T-helper 9 cell (primary cell): ENCODE measurements around the gene NEIL3.
"Not testable (repeated sequence)": the region's sequence is repeated elsewhere in the genome, so short reads cannot be mapped to it uniquely, and the experiment has no call there.

Experiments
- DNase-seq: peaks from one replicate; pipeline ENCODE4 v3.0.0-alpha.2; 2020

NEIL3 gene

DNA sequence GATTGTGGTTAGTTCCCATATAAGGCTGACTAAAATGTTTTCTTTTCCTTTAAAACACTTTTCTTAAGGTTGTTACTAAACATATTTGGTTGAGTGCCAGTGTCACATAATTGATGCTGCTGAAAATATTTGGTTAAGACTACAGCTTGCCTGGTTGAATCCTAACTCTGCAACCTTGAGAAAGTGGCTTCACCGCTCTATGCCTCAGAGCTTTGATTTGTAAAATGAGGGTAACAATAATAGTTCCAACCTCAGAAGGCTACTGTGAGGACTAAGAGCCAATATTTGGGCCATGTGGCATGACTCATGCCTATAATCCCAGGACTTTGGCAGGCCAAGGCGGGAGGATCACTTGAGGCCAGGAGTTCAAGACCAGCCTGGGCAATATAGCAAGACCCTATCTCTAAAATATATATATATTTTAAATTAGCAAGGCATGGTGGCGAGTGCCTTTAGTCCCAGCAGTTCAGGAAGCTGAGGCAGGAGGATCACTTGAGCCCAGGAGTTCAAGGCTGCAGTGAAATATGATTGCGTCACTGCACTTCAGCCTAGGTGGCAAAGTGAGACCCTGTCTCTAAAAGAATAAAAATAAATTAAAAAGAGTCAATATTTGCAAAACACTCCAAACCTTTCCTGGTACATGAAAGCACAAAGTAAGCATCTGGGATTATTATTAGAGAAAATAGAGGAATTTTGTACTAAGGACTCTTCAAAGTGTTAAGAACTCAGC is 7.1 kb upstream of the NEIL3 start:
- no peak for DNase-seq

DNA sequence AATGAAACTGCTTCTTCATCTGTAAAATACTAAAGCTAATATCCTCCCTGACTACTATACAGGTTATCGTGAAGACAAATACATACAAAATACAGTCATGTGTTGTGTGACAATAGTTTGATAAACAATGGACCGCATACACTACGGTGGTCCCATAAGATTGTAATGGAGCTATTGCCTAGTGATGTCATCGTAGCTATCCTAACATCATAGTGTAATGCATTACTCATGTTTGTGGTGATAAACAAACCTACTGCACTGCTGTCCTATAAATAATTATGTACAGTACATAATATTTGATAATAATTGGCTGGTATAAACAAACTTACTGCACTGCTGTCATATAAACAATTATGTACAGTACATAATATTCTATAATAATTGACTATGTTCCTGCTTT is 5.6 kb upstream of the NEIL3 start:
- DNase-seq: no peak

DNA sequence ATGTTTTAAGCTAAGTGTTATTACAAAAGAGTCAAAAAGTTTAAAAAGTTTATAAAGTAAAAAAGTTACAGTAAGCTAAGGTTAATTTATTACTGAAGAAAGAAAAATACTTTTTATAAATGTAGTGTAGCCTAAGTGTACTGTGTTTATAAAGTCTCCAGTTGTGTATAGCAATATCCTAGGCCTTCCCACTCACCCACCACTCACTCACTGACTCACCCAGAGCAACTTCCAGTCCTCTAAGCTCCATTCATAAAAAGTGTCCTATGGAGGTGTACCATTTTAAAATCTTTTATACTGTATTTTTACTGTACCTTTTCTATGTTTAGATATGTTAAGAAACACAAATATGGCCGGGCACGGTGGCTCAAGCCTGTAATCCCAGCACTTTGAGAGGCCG is 4.8 kb upstream of the NEIL3 start:
- not testable (repeated sequence) for DNase-seq

DNA sequence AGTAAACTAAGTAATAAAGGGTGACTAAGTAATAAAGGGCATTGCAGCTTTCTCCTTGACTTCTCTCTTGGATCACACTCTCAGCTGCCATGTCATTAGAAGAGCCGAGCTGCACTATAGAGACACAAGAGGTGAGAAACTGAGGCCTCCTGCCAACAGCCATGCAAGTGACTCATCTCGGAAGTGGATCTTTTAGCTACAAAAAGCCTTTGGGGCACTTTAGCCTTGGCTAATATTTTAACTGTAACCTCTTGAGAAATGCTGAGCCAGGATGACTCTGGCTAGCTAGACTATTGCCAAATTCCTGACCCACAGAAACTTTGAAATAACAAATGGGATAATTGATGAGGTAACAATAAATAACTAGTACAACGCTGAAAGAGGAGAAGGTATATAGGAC is 1.5 kb upstream of the NEIL3 start:
- DNase-seq: no peak

DNA sequence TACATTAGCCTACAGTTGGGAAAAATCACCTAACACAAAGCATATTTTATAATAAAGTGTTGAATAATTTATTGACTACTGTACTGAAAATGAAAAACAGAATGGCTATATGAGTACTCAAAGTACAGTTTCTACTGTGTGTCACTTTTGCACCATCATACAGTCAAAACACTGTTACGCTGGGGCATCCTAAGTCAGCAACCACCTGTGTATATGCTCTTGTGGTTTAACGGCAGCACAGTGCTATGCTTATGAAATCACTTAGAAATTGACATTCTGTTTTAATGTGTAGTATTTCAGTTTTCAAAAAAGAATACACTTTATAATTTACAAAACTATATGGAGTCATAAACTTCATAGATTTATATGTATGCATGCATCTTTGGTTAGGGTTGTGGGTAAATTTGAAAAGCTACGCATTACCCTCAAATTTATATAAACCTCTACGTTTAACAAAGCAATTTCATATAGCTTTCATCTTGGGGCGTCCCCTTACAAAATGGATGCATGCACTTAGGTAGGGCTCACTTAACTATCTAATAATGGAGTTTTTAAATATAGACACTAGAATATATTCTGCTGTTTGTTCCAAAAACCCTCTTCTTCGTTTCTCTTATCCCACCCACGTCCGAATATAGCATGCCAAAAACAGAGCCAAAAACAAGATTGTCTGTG is 690 bp upstream of the NEIL3 start:
- DNase-seq: no peak

DNA sequence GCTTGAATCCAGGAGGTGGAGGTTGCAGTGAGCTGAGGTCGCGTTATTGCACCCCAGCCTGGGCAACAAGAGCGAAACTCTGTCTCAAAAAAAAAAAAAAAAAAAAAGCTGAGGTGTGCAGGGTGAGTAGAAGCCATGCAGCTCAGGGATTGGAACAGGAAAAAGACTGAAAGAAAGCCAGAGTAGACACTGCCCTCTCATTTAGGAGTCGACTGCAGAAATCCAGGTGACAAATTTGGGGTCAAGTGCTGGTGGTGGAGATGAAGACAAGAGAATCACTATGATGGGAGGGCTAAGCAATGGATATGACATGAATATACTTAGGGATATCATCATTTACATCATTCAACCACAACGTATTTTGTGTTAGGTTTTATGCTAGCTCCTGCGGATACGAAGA is 1.9 kb downstream of the NEIL3 start:
- no peak for DNase-seq

DNA sequence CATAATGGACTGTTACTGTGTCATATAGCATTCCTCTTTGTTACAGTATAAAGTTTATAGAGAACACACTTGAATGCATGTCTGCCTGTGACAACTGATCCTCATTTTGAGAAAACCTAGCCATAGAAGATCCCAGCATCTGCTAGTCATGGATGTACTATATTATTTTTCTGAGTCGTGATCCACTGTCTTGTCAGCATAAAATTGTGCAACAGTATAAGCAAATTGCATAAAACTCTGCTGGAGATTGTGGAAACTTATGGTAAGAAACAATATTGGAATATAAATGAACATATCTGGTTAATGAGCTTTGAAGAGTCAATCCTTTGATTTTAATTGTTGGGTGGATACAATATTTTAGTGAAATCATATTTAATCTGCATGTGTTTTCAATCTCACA is 3.6 kb downstream of the NEIL3 start:
- no peak for DNase-seq

DNA sequence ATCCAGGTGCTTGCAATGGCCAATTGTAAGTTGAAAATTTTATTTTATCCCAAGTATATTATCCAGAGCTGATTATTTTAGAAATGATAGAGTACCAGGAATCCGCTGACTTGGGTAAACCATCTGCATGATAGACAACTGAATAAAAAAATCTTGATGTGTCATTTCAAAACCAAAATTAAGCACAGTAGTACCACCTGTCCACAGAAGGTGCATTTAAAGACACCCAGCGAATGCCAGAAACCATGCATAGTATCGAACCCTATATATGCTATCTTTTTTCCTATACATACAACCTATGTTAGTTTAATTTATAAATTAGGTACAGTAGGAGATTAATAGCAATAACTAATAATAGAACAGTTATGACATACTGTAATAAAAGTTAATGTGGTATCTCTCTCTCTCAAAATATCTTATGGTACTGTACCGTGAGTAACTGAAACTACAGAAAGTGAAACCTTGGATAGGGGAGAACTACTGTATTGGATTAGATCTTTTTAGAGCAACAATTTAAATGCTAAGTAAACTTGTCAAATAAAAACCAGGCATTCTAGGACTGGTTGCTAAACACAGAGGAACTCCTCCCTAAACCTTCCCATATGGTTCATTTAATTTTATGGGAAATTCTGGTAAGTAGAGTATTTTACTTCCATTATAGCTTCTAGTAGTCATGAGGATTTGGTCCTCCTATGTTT is 6.2 kb downstream of the NEIL3 start:
- DNase-seq: no peak

DNA sequence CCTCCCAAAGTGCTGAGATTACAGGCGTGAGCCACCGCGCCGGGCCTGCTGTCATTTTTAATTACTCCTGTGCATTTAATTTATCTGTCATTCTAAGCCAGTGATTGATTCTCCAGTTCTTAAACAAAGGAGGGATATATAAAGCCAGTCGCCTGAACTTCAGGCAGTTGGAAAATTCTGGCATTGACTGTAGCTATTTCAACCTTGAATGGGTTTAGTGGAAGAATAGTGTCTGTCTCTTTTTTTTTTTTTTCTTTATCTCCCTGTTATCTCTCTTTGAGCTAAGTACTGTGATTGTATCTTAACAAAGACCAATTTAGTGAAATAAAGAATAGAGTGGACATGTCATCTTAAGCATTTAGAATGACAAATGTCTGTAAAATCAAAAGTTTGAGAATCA is 11.0 kb downstream of the NEIL3 start:
- no peak for DNase-seq

DNA sequence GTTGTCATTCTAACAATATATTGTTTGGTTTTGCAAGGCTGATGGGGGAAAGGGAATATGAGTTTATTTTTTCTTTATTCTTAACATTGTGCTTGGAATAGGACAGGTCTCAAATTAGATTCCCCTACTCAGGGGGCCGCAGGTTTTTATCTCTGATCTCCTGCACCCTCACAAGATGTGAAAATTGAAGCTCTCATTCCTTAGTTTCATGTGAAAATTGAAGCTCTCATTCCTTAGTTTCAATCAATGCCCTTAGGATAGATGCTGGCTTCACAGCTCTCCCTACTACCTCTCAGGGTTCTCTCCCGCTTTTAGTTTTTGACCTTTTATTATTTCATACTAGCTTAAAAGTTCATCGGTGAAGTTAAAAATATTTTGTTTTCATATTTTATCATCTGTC is 12.0 kb downstream of the NEIL3 start:
- no peak for DNase-seq

DNA sequence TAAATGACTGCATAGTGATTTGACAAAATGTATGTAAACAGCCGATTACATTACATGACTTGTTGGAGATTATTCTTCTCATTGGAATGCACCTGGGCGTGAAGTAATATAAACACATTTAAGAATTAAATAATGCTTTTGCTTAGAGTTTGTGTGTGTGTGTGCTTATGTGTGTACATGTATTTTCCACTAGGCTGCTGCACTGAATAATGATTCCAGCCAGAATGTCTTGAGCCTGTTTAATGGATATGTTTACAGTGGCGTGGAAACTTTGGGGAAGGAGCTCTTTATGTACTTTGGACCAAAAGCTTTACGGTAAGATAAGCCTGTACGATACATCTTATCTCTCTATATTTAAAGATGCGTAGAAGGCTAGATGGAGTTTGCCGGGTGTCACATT is 12.6 kb downstream of the NEIL3 start:
- DNase-seq: no peak

DNA sequence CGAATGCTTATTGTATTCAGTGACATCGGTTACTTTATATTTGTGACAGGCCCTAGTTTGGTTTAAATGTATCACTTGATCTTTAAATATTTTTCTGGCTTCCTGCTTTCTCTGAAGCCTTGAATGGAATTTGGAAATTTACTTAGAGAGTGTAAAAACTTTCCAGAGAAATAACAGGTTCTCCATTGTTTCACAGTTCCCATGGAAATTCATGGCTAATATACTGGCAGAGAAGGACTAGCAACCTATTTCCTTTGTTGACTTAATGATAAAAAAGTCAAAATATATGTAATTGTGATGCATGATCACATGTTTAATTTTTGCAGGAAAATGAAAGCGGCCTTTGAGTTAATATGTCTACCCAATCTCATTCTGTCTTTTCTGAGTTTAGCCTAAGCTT is 13.2 kb downstream of the NEIL3 start:
- no peak for DNase-seq

DNA sequence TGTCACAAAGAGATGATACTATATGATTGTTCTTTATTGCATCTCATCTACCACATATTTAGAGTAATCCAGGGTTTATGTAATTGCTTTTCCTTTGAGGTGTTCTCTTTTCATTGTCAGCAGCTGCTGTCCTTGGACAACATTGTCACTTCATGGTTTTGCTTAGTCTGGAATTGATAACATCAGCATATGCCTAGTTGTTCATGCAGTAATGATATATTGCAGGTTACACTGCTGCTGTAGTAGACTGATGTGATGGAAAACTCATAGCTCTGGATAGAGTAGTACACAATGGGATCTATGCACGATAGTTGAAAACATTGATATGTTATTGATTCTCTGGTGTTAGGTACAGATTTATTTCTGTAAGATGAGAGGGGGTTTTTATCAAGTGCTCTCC is 13.7 kb downstream of the NEIL3 start:
- DNase-seq: no peak

DNA sequence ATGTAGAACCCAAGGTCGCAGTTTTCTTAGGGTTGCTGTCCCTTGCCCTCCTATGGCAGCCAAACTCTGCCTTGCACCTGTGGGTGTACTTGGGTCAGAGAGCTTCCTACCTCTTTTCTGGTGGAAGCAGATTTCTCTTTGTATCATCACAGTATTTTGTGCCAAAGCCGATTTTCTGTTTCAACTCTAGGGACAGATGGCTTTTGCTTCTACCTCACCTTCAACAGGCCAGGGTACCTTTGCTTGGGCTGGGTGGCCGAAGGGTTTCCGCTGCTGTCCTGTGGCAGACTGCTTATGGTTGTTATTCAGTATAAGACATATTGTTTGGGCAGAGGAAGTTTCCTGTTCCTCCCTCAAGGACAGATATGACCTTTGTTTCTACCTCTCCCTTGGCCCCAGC is 22.4 kb downstream of the NEIL3 start:
- DNase-seq: no peak

DNA sequence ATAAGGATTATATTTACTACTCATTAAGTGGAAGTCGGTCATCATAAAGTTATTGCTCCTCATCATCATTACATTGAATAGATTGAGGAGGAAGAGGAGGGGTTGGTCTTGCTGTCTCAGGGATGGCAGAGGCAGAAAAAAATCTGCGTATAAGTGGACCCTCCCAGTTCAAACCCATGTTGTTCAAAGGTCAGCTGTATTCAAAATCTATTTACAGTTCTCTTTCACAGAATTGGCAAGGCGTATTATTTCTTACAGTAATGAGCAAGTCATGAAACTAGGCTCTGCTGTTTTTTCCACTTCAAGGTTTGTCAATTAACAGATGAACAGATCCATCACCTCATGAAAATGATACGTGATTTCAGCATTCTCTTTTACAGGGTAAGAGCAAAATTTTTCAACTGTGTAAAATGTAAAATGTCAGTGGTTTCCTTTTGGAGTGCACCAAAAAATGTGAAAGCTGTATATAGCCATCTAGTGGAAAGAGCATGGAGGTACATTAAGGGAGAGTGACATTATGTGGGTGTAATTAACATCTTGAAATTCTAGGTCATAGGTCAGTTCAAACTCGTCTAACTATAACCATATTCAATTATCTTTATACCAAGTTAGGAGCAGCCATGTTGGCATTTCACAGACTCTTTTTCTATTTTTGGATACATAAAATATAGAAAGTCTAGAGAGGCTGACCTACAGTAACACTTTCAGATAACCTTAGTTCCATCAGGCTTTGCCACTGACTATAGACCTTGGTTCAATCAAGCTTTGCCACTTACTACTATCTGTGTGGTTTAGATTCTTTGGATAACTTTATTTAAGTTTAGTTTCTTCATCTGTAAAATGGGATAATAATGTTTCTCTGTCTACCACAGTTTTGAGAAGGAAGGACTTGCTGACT is 30.1 kb downstream of the NEIL3 start:
- no peak for DNase-seq

DNA sequence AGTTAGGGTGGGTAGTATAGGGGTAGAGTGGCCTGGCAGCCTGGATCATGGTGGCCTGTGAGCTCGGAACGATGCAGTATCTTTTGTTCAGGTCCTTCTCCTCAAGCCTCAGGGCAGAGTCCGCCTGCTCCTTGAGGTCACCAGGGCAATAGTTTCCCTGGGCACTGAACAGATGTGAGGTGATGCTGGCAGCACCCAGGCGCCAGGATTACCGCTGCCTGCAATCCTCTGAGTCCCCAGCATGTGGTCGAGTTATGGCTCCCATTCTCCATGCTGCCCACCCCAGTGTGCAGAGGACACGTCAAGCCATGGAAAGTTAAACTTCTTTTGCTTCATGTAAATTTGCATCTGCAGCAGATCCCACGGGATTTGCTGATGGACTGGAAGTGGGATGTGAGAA is 38.7 kb downstream of the NEIL3 start:
- DNase-seq: no peak

DNA sequence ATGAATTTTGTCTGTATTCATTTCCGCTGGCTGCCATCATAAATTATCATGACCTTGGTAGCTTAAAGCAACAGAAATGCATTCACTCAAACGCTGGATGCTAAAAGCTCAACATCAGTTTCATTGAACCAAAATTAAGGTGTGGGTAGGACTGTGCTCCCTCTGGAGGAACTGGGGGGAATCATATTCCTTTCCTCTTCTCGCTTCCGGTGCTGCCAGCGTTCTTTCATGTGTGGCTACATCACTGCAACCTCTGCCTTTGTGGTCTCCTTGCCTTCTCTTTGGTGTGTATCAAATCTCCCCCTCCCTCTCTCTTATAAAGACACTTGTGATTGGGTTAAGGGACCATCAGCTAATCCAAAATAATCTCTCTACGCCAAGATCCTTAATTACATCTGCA is 39.5 kb downstream of the NEIL3 start:
- DNase-seq: no peak

DNA sequence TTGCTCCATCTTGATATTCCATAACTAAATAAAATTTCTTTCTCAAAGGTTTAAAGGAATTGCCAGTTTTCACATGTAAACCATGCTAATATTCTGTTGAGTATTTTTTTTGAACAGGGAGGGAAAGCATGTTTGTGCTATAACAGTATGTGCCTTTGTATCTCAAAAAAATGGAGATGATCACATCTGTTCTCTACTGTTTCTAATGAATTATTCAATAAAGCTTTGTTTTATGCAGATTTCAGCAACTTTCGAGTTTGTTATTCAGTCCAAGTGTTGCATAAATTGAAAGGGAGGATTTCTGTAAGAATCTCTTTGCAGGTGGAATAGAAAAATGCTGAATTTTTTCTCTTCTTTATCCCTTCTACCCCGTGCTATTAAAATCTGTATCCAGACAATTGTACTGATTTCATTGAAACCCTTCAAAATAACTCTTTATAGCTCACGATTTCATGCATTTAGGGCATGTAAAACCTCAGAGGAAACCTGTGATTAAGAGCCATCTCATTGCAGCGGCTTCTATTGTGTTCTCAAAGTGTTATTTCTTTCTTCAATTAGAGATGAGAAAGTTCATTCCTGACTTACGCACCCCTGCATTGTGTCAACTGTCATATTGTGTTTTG is 42.1 kb downstream of the NEIL3 start:
- DNase-seq: no peak

DNA sequence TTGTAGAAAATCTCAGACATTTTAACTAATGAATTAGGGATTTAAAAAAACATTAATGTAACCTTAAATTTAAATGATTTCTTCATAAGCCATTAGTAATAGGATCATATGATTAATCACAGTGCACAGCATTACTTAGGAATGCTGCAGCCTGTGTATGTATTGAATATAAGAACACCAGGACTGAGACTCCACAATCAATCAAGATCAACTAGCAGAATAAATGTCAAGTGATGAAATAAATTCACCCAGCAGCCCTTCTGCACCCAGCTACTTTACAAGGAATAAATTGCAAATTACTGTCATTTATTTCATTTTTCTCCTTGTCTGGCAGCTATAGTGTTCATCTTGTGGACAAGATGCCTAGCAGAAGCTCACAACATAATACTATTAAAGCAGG is 46.5 kb downstream of the NEIL3 start:
- DNase-seq: no peak

DNA sequence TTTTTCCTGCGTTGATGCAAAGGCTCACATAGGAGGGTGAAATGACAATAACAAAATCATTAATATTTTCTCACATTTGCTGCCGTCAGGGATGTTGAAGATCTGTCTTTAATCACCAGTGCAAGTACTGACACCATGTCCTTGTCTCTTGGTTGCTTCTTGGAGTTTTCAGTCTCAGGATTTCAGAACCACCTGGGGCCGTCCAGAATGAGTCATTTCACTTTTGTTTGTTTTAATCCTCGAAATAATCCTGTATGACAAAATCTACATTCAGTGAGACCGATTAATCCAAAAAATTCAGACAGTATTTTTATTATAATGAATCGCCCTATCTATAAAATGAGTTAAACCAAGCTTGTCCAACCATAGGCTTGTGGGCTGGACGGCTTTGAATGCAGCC is 47.2 kb downstream of the NEIL3 start:
- no peak for DNase-seq

DNA sequence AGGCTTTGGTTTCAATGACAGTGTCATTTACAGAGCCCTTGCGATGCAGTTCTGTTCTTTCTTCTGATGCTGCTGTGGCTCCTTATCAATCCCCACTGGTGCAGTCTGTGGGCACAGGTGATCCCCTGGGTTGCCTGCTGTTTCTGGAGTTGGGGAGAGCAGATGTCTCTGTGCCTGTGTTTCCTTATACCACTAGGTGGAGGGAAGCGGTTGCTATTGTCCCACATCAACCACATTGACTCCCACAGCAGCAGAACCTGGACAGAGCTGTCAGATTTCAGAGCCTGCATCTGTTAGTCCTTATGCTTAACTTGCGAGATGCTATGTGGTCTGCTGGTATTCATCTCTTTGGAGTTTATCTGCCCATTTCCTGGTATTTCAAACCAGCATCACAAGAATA is 57.7 kb downstream of the NEIL3 start:
- no peak for DNase-seq

DNA sequence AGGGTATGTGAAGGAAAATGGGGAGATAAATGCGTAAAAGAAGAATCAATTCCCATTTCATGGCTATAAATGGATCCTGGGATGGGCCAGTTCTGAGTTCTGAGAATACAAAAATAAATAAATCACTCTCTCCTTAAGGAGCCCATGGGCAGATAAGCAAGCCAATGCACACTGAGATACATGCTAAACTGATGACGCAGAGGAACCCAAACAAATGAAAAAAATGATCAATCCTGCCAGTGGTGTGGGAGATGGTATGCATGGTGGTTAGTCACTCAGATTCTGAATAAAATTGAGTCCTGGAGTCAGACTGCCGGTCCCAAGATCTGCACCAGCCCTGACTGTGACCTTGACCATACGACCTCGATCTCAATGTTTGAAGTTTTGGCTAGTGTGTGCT is 59.7 kb downstream of the NEIL3 start:
- DNase-seq: no peak

DNA sequence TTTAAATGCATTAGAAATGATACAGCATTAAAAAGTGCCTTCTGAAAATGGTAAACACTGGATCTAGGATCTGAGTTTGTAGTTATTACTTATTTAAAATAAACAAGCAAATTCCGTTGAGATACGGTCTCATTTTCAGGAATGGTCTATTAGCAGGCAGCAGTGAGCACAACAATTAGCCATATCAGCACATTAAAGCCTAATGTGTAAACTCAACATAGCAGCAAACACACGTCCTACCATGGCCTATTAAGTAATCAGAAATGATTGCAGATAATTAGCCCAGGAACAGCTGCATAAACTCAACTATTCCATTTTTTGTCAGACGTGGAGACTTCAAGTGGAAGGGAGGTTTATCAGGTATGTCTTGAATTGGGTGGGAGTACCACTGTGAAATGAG is 61.8 kb downstream of the NEIL3 start:
- no peak for DNase-seq
